Fibroblast of pulmonary artery (primary cell): Measurements from ENCODE around the gene USP7.

Experiments
- DNase-seq: peaks from one replicate; pipeline ENCODE4 v3.0.0-alpha.2; 2010; ENCODE audit warnings: low read depth
- H3K4me3 ChIP-seq: replicated peaks from 2 replicates; pipeline ENCODE4 v1.5.1; 2011; ENCODE audit warnings: low read depth, mild to moderate bottlenecking, control low read depth, low read length, moderate library complexity
- CTCF ChIP-seq: IDR thresholded peaks from 2 replicates; pipeline ENCODE4 v1.5.1; 2011; ENCODE audit warnings: mild to moderate bottlenecking, control low read depth, low read length, inconsistent platforms; ENCODE audit errors: missing control alignments

USP7 gene

GRCh38 chr16:8869212-8869987, 94.3 kb downstream of the USP7 start:
- no peak for TF ChIP-seq CTCF
- no peak for DNase-seq
- H3K4me3 ChIP-seq, result peak overlapping the region; percentile 56

- peak; percentile 90 for DNase-seq
- no peak for TF ChIP-seq CTCF
- peak within 1 kb of the TSS; percentile 92 for H3K4me3 ChIP-seq
Measured at GRCh38 chr16:8868416-8869211, 95.1 kb downstream of the USP7 start, which contains the start of gene CARHSP1. CARHSP1 (minus strand) TSS chr16:8869006; CDS start chr16:8859328, 9,678 bp downstream.

- peak overlapping the region; percentile 92 for H3K4me3 ChIP-seq
- DNase-seq, result no peak
- no peak for TF ChIP-seq CTCF
Measured at GRCh38 chr16:8867932-8868415, 95.7 kb downstream of the USP7 start.

GRCh38 chr16:8867216-8867931, 96.3 kb downstream of the USP7 start:
- DNase-seq, result no peak
- H3K4me3 ChIP-seq, result peak overlapping the region; percentile 92
- TF ChIP-seq CTCF, result no peak

GRCh38 chr16:8866884-8867215, 96.9 kb downstream of the USP7 start:
- peak overlapping the region; percentile 92 for H3K4me3 ChIP-seq
- no peak for TF ChIP-seq CTCF
- DNase-seq, result no peak

GRCh38 chr16:8866118-8866883, 97.4 kb downstream of the USP7 start:
- DNase-seq, result peak; percentile 65
- peak overlapping the region; percentile 92 for H3K4me3 ChIP-seq
- no peak for TF ChIP-seq CTCF
